Astrocyte (in vitro differentiated cells and primary cell): ENCODE measurements around the gene EMP3. TPM values are rescaled to one million over a fixed set of nuclear protein-coding genes. Genes with fewer than 3 reads are reported as not detected.

Experiments
- DNase-seq: peaks from one replicate; pipeline ENCODE4 v3.0.0-alpha.2; 2010; ENCODE audit warnings: low read depth
- FAIRE-seq: peaks from 2 replicates; lab custom pipeline; 2011; peaks lifted over from hg19 to GRCh38; lab: Jason Lieb, UNC
- H2AFZ ChIP-seq: 2 replicates; pipeline ENCODE4 v1.6.0; 2012; ENCODE audit warnings: low read depth, low read length, inconsistent platforms
- H3K27ac ChIP-seq: 2 replicates; pipeline ENCODE4 v1.5.1; 2011; ENCODE audit warnings: low read depth, low read length, inconsistent platforms
- H3K27me3 ChIP-seq: 2 replicates; pipeline ENCODE4 v1.6.0; 2011; ENCODE audit warnings: low read length, inconsistent platforms; ENCODE audit not compliant: insufficient read depth
- H3K36me3 ChIP-seq: 2 replicates; pipeline ENCODE4 v1.5.1; 2011; ENCODE audit warnings: low read length, inconsistent platforms; ENCODE audit not compliant: insufficient read depth
- H3K4me1 ChIP-seq: 2 replicates; pipeline ENCODE4 v1.5.1; 2011; ENCODE audit warnings: low read length, inconsistent platforms; ENCODE audit not compliant: insufficient read depth
- H3K4me2 ChIP-seq: 2 replicates; pipeline ENCODE4 v1.6.0; 2012; ENCODE audit warnings: low read length, inconsistent platforms
- H3K4me3 ChIP-seq: 2 replicates; pipeline ENCODE4 v1.5.1; 2011; ENCODE audit warnings: low read depth, mild to moderate bottlenecking, low read length, inconsistent platforms; ENCODE audit not compliant: insufficient read depth
- H3K79me2 ChIP-seq: 2 replicates; pipeline ENCODE4 v1.6.0; 2012; ENCODE audit warnings: mild to moderate bottlenecking, low read length, inconsistent platforms; ENCODE audit not compliant: insufficient read depth
- H3K9ac ChIP-seq: 2 replicates; pipeline ENCODE4 v1.6.0; 2012; ENCODE audit warnings: mild to moderate bottlenecking, low read length, inconsistent platforms
- H3K9me3 ChIP-seq: 2 replicates; pipeline ENCODE4 v1.5.1; 2012; ENCODE audit warnings: low read depth, mild to moderate bottlenecking, low read length, inconsistent platforms; ENCODE audit not compliant: insufficient read depth
- H4K20me1 ChIP-seq: 2 replicates; pipeline ENCODE4 v1.6.0; 2012; ENCODE audit warnings: low read length, inconsistent platforms; ENCODE audit not compliant: insufficient read depth
- H3K27ac Mint-ChIP-seq: one replicate; pipeline ENCODE4 v1.8.0; 2021; ENCODE audit warnings: mild to moderate bottlenecking, mixed read lengths; ENCODE audit not compliant: unreplicated experiment
- H3K27me3 Mint-ChIP-seq: one replicate; pipeline ENCODE4 v1.8.0; 2021; ENCODE audit warnings: low read depth, mixed read lengths; ENCODE audit not compliant: unreplicated experiment
- H3K36me3 Mint-ChIP-seq: one replicate; pipeline ENCODE4 v1.8.0; 2021; ENCODE audit warnings: low read depth, mixed read lengths; ENCODE audit not compliant: unreplicated experiment
- H3K4me1 Mint-ChIP-seq: one replicate; pipeline ENCODE4 v1.8.0; 2021; ENCODE audit warnings: low read depth, mixed read lengths; ENCODE audit not compliant: unreplicated experiment
- H3K4me3 Mint-ChIP-seq: one replicate; pipeline ENCODE4 v1.8.0; 2021; ENCODE audit warnings: mild to moderate bottlenecking, moderate library complexity, mixed read lengths; ENCODE audit not compliant: unreplicated experiment
- H3K9me3 Mint-ChIP-seq: one replicate; pipeline ENCODE4 v1.8.0; 2021; ENCODE audit warnings: mild to moderate bottlenecking, mixed read lengths; ENCODE audit not compliant: unreplicated experiment
- CTCF ChIP-seq: IDR thresholded peaks from 2 replicates; pipeline ENCODE4 v1.5.1; 2011; ENCODE audit warnings: low read depth, mild to moderate bottlenecking, inconsistent platforms, low read length, moderate library complexity; ENCODE audit not compliant: insufficient read depth
- EZH2 ChIP-seq: IDR thresholded peaks from 2 replicates; pipeline ENCODE4 v1.6.1; 2012; ENCODE audit warnings: mild to moderate bottlenecking, low read length, inconsistent platforms; ENCODE audit not compliant: insufficient read depth
- total RNA-seq: library from RNA; stranded (reverse); gene quantifications from 2 replicates; pipeline ENCODE4 v1.2.1, GENCODE V29; 2021

EMP3 gene
- total RNA-seq, 1 donor from 2014 or later = 217 TPM

- Histone ChIP-seq H3K9ac (no peak overlapping the region), H3K36me3 (peaks cover 16% of the 10 kb centered on the region), H3K9me3 (no peaks in the 10 kb centered on the region), H3K4me3 (no peak overlapping the region), H3K27me3 (no peaks in the 10 kb centered on the region), H3K27ac (no peak overlapping the region), H3K4me1 (no peaks in the 10 kb centered on the region), H3K4me2 (no peak overlapping the region), H2AFZ (no peak overlapping the region), H4K20me1 (peaks cover 16% of the 10 kb centered on the region), H3K79me2 (no peaks in the 10 kb centered on the region)
- FAIRE-seq = no peak
- Mint-ChIP-seq H3K9me3 (no peaks in the 10 kb centered on the region), H3K27me3 (peaks cover 9% of the 10 kb centered on the region), H3K27ac (no peak overlapping the region), H3K36me3 (peaks cover 14% of the 10 kb centered on the region), H3K4me3 (no peak overlapping the region), H3K4me1 (peaks cover under 1% of the 10 kb centered on the region)
- no peak for DNase-seq
- TF ChIP-seq EZH2 (no peak), CTCF (no peak)
These were observed 53.7 kb downstream of the EMP3 start for GRCh38 chr19:48379058-48379457.

Other genes with a start within 250 kb of the EMP3 start
- 4.1 TPM in 2 replicates for gene PLA2G4C, start 214.7 kb upstream of the EMP3 start, total RNA-seq
- gene LIG1, start 155.2 kb upstream of the EMP3 start, total RNA-seq = 16.8 and 19.2 TPM in 2 replicates
- gene ZSWIM9, start 154.9 kb upstream of the EMP3 start, total RNA-seq = 4.7 TPM in 2 replicates
- 22.9 and 26.3 TPM in 2 replicates for gene CARD8, start 69.6 kb upstream of the EMP3 start, total RNA-seq
- 7.6 and 19.6 TPM in 2 replicates for gene ZNF114, start 55.5 kb upstream of the EMP3 start, total RNA-seq
- gene TMEM143, start 38.4 kb downstream of the EMP3 start, total RNA-seq = 8.7 and 10.5 TPM in 2 replicates
- not detected in 2 replicates for gene SYNGR4, start 38.8 kb downstream of the EMP3 start, total RNA-seq
- gene KDELR1, start 66.0 kb downstream of the EMP3 start, total RNA-seq = 370 and 396 TPM in 2 replicates
- 6.2 and 9.3 TPM in 2 replicates for gene GRIN2D, start 68.1 kb downstream of the EMP3 start, total RNA-seq
- 35.6 and 41.4 TPM in 2 replicates for gene GRWD1, start 120.4 kb downstream of the EMP3 start, total RNA-seq
- gene KCNJ14, start 130.0 kb downstream of the EMP3 start, total RNA-seq = 1.4 TPM in 2 replicates
- gene CYTH2, start 143.8 kb downstream of the EMP3 start, total RNA-seq = 62.4 and 67.1 TPM in 2 replicates
- 6.2 TPM in 2 replicates for gene LMTK3, start 186.3 kb downstream of the EMP3 start, total RNA-seq
- 0.31 TPM in 1 of 2 replicates, not detected in the other for gene SULT2B1, start 226.6 kb downstream of the EMP3 start, total RNA-seq